Fibroblast of villous mesenchyme (primary cell): ENCODE measurements around the gene GID8. TPM values are rescaled to one million over a fixed set of nuclear protein-coding genes. Genes with fewer than 3 reads are reported as not detected.
A peak's percentile ranks its signal among the peaks of the same experiment; 100 is the strongest.

ENCODE experiments used
- DNase-seq: peaks from one replicate; pipeline ENCODE4 v3.0.0-alpha.2; 2010; ENCODE audit warnings: low read depth
- H3K4me3 ChIP-seq: 2 replicates; pipeline ENCODE4 v1.5.1; 2011; ENCODE audit warnings: low read depth, mild to moderate bottlenecking, low read length
- total RNA-seq: library from RNA; depleted of rRNA; stranded (reverse); fragments of >200 nt; gene quantifications from 2 replicates; pipeline ENCODE4 v1.2.3, GENCODE V29; 2012
- TF ChIP-seq, protein P1 (sequence below): IDR thresholded peaks from 2 replicates; pipeline ENCODE4 v1.5.1; 2012; ENCODE audit warnings: low read depth, mild to moderate bottlenecking, low read length; ENCODE audit not compliant: insufficient read depth

Gene GID8
- total RNA-seq, 1 donor: 34.5 TPM

GRCh38 chr20:62892348-62893304, 45.3 kb upstream of the GID8 start:
- DNase-seq: no peak
- H3K4me3 ChIP-seq: no peak overlapping the region
- TF ChIP-seq, protein P1, sequence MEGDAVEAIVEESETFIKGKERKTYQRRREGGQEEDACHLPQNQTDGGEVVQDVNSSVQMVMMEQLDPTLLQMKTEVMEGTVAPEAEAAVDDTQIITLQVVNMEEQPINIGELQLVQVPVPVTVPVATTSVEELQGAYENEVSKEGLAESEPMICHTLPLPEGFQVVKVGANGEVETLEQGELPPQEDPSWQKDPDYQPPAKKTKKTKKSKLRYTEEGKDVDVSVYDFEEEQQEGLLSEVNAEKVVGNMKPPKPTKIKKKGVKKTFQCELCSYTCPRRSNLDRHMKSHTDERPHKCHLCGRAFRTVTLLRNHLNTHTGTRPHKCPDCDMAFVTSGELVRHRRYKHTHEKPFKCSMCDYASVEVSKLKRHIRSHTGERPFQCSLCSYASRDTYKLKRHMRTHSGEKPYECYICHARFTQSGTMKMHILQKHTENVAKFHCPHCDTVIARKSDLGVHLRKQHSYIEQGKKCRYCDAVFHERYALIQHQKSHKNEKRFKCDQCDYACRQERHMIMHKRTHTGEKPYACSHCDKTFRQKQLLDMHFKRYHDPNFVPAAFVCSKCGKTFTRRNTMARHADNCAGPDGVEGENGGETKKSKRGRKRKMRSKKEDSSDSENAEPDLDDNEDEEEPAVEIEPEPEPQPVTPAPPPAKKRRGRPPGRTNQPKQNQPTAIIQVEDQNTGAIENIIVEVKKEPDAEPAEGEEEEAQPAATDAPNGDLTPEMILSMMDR: no peak

DNA sequence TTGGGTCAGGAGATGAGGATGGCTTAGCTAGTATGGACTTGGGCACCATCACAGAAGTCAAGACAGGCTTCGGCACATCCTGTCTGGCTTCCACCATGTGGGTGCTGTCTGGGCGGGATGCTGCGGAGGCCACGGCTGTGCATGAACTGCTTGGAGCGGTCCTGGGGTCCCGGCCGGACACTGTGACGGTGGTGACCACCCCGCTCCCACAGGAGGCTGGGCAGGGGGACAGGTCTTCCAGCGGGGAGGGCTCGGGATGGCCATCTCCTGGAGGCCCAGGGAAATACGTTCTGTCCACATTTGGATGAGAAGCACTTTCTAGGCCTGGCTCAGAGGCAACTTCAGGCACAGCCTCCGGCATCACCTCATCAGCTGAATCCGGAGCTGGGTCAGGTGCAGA, 44.2 kb upstream of the GID8 start:
- TF ChIP-seq, protein P1: peak; percentile 27
- DNase-seq: no peak
- H3K4me3 ChIP-seq: no peak overlapping the region

DNA sequence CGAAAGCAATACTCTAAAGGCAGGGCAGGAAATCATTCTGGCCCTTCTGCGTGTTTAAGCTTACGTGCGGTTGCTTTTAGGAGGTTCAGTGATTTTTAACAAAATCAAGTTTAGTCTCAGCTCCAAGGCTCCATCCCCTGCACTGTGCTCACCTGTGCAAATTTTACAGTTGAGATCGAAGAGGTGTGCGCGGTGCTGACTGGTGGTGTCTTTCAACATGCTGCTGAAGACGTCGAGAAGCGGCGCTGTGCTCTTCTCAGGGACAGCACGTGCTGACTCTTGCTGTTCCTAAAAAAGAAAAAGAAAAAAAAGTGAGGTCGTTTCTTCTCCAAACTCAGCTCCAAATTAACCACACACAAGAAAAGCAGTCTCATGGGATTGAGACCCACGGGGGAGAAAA, 43.7 kb upstream of the GID8 start:
- TF ChIP-seq, protein P1: no peak
- no peak for DNase-seq
- H3K4me3 ChIP-seq: no peak overlapping the region

DNA sequence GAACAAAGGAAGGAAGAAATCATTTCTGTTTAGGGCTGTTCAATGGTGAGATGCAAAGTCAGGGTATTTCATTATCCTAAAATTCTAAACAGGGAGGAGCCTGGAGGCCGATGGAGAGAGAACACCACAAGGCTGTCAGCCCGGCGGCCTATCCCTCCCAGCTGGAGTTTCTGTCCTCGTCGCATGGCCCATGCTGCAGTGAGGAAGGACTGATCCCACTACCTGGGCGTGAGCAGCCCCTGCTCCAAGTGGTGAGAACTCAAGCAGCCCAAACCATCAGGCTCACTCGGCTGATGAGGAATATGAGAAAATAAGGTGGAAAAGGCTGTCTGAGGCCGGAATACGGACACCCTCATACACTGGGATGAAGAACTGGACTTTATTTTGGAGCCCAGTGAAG, 42.4 kb upstream of the GID8 start:
- DNase-seq: no peak
- TF ChIP-seq, protein P1: no peak

DNA sequence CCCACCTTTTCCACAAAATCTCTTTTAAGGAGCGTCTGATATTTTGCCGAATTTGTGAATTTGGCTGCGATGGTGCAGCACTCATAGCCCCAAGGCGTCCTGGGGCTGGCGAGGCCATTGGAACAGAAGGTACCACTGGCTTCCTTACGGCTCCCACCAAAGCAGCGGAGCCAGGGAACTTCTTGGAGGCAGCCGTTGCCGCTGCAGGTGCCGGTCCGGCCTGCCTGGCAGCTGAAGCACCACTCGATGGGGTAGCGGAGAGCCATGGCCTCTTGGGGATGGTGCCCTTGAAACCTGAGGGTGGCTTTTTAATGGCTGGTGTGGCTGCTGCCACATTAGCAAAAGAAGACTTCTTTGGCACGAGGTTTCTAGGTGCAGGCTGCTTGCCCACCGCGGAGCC, 41.4 kb upstream of the GID8 start:
- TF ChIP-seq, protein P1: no peak
- H3K4me3 ChIP-seq: no peak overlapping the region
- no peak for DNase-seq

More for the DNA sequence above, 42.4 kb upstream of the GID8 start:
- H3K4me3 ChIP-seq: no peak overlapping the region

- DNase-seq: no peak
- TF ChIP-seq, protein P1: no peak
- no peak overlapping the region for H3K4me3 ChIP-seq
Measured at GRCh38 chr20:62897666-62898065, 40.3 kb upstream of the GID8 start.
